Epithelial cell of proximal tubule (primary cell): ENCODE measurements around the gene FAM53A. TPM values are rescaled to one million over a fixed set of nuclear protein-coding genes. Genes with fewer than 3 reads are reported as not detected.

Source experiments
- DNase-seq: peaks from one replicate; pipeline ENCODE4 v3.0.0-alpha.2; 2011; ENCODE audit warnings: low read depth
- H3K4me3 ChIP-seq: 2 replicates; pipeline ENCODE4 v1.5.1; 2011; ENCODE audit warnings: low read depth, mild to moderate bottlenecking, low read length
- CTCF ChIP-seq: conservative IDR thresholded peaks from 2 replicates; pipeline ENCODE4 v1.5.1; 2012; ENCODE audit warnings: low read depth, mild to moderate bottlenecking, low read length
- total RNA-seq: library from RNA; depleted of rRNA; stranded (reverse); fragments of >200 nt; gene quantifications from 2 replicates; pipeline ENCODE4 v1.2.3, GENCODE V29; 2015

The FAM53A gene
- total RNA-seq, 1 donor from 2014 or later, result 2.5 TPM

GRCh38 chr4:1651609-1652008 is 32.5 kb downstream of the FAM53A start:
- DNase-seq, result no peak

GRCh38 chr4:1648962-1649361 is 35.2 kb downstream of the FAM53A start:
- no peak overlapping the region for H3K4me3 ChIP-seq
- TF ChIP-seq CTCF, result no peak
- no peak for DNase-seq

More at GRCh38 chr4:1651609-1652008, 32.5 kb downstream of the FAM53A start:
- no peak overlapping the region for H3K4me3 ChIP-seq
- no peak for TF ChIP-seq CTCF

GRCh38 chr4:1647432-1647831 is 36.7 kb downstream of the FAM53A start:
- DNase-seq, result no peak
- TF ChIP-seq CTCF, result no peak
- no peak overlapping the region for H3K4me3 ChIP-seq

- no peak for TF ChIP-seq CTCF
- no peak overlapping the region for H3K4me3 ChIP-seq
- no peak for DNase-seq
Measured at GRCh38 chr4:1646690-1647089, 37.4 kb downstream of the FAM53A start.

- H3K4me3 ChIP-seq, result no peak overlapping the region
- no peak for DNase-seq
- TF ChIP-seq CTCF, result no peak
Measured at GRCh38 chr4:1644891-1645657, 39.0 kb downstream of the FAM53A start.

- no peak for DNase-seq
- H3K4me3 ChIP-seq, result no peak overlapping the region
- no peak for TF ChIP-seq CTCF
Measured at GRCh38 chr4:1643971-1644735, 40.0 kb downstream of the FAM53A start.
